Stimulated activated CD4-positive, alpha-beta T cell treated with anti-CD3 and anti-CD28 coated beads, Interleukin-4, amount 100 ng/mL, for 24 hours (primary cell): Measurements from ENCODE around the gene AKAP6.
"Not testable (repeated sequence)": the region's sequence is repeated elsewhere in the genome, so short reads cannot be mapped to it uniquely, and the experiment has no call there.

Experiments used
- DNase-seq: peaks from one replicate; pipeline ENCODE4 v3.0.0-alpha.2; 2020

Gene AKAP6

DNA sequence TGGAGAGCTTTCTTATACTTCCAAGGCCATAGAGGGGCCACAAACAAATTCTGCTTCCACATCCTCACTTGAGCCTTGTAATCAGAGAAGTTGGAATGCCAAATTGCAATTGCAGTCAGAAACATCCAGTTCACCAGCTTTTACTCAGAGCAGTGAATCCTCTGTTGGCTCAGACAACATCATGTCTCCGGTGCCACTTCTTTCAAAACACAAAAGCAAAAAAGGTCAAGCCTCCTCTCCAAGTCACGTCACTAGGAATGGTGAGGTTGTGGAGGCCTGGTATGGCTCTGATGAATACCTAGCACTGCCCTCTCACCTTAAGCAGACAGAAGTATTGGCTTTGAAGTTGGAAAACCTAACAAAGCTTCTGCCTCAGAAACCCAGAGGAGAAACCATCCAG, 217.1 kb downstream of the AKAP6 start:
- DNase-seq = no peak

DNA sequence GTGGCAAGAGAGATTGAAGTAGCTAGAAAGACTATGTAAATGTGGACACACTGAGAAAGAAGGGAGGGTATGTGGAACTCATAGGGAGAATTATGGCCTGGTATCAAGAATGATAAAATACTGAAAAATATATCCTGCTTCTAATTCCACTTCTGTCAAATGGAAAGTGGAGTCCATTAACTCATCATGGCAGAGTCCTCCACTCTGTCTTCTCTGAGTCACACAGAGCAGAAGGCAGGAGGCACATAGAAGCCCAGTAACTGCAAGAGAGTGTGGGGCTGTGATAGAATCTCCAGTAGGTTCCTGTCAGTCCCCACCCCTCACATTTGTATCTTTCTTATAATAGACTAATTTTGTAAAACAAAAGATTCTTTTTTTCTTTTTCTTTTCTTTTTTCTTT, 223.7 kb downstream of the AKAP6 start:
- DNase-seq = no peak

DNA sequence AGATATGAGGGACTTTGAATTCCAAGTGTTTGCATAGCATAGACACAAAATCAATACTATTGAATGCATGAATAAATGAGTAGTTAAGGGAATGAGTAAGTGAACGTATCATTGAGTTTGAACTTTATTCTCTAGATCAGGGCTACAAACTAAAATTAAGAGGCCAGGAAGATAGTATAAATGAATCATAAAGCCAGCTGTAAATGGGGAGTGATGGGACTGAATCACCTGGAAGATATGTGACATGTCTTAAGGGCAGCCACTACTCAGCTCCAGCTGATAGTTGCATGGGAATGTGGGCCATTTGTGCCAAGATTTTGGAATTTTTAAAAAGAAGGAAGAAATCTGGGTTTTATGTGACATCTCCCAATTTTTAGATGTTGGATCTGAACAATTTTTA, 229.9 kb downstream of the AKAP6 start:
- DNase-seq = no peak

DNA sequence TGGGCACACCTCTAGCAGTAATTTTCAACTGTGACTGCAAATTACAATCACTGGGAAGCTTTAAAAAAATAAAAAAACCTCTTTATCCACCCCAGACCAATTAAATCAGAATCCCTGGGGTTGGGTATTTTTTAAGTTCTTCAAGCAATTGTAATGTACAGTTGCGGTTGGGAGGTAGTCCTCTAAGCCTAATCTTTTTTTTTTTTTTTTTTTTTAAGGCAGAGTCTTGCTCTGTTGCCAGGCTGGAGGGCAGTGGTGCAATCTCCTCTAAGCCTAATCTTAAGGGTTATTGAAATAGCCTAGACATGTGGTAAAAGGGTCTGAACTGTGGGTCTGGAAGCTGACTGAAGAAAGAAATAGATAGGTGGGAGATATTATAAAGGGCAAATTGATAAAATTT, 230.5 kb downstream of the AKAP6 start:
- DNase-seq = no peak

DNA sequence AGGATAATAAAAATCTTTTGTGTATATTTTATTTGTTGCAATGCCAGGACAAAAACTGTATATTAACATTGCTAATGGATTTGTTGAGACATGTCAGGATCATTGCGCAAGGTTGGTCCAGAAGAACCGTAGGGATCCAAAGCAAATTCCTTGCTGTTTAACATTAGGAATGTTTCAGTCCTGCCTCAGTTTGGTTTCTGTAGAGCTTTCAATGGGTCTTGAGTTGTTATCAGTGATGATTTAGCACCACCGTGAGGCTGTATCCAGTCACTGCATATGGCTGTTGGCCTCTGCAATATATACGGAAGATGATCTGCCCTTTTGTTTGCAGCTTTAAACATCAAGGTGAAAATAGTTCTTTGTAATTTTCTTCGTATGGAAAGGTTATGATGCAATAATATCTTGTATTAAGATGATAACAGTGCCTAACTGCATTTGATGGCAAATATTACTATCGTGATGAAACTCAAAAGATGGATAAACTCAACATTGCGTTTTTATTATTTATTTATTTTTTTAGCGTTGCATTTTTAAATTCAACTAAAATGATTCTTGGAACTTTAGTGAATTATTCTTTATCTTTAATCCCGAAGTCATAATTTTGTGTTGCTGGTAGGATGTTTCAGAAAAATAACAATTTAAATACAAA, 231.2 kb downstream of the AKAP6 start:
- peak; percentile 13 for DNase-seq

DNA sequence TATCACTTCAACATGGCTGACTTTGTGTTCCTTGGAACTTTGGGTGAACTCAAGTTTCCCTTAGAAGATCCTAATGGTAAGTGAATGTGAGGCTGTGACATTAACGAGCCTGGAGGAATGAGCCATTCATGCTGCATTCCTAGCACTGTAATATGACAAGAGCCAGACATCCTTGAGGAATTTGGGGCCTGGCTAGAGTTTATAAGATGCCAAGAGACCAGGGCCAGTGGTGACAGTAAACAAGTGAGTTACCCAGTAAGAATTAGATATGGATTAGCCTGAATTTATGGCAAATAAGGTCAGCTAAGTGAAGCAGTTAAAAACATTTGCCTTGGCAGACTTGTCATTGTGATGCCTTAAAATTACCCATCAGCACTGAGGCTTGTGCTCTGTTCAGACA, 232.4 kb downstream of the AKAP6 start:
- DNase-seq = no peak

DNA sequence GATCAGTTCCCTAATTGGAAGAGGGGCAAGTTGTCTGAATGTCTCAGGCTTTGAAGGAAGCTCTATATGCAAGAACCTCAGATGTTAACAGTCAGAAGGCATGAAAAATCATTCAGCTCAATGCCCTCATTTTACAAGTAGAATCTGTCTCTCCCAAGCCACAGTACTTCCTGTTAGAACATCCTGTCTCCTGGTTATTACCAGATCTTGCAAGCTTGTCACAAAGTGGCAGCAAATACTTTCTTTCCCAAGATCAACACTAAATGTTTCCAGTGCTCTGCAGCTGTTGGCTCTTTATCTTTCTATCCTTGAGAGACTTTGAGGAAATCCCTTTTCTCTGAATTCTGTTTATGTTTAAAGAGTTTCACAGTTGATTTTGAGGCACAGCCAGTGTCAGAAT, 235.5 kb downstream of the AKAP6 start:
- DNase-seq = no peak

DNA sequence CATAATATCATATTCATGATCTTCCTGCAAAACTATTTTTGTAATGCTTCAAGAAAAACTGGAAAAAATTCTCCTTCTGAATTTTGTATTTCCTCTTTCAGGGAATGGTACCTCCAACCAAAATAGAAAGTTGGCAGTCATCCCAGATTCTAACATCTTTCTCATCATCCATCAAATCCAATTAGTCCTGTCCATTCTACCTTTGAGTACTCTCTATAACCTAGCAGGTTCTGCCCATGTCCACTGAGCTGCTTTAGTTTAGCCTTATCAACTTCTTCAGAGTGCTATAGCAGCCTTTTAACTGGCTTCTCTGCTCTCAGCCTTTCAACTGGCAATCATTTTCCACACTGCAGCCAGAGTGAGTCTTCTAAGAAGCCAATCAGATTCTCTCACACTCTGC, 236.2 kb downstream of the AKAP6 start:
- DNase-seq = no peak

DNA sequence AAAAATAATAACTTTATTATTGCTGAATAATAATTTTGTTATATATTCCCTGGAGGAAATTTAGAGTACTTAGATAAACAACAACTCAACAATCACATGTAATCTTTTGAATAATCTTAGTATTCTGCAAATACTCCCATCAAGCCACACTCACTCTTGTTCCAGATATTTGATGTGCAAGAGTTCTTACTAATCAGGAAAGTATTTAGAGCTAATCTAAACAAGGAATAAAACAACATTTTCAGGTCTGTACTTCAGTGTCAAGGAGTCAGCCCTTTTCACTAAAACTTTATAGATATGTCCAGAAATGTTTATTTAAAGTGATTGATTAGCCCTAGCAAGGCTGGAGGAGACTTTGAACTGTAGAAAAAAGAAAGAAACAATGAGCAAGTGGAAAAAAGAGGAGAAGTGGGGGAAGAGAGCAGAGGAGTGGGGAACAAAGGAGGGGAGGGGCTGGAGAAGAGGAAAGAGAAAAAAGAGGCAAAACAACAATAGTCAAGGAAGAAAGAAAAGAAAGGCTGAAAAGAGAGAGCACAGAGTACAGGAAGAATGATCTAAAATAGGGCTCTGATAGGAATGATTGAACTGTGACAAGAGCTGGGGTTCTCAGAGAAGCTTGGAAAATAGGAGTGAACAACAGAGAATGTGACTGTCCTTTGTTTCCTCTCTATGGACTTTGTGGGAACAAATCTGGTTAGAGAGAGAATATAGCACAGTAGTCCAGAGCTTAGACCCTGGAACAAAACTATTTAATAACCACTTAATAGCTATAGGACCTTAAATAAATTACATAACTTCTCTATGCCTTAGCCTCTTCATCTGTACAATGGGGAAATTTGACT, 238.7 kb downstream of the AKAP6 start:
- no peak for DNase-seq

DNA sequence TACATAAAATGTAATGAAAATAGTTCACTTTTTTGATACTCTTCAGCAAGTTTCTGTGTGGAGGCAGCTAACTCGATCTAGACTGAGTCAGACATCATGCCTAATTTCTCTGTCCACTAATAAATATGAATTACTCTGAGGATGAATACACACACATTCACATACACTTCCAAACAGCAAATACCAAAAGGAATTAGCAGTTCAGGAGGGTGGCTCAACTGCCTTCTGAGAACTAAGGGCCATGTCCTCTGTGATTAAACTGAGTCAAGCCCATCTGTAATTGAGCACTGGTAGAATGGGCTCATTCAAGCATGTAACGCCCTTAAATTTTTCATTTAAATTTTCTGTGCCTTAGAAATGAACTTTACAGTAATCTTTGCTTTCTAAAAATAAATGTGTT, 242.5 kb downstream of the AKAP6 start:
- no peak for DNase-seq

DNA sequence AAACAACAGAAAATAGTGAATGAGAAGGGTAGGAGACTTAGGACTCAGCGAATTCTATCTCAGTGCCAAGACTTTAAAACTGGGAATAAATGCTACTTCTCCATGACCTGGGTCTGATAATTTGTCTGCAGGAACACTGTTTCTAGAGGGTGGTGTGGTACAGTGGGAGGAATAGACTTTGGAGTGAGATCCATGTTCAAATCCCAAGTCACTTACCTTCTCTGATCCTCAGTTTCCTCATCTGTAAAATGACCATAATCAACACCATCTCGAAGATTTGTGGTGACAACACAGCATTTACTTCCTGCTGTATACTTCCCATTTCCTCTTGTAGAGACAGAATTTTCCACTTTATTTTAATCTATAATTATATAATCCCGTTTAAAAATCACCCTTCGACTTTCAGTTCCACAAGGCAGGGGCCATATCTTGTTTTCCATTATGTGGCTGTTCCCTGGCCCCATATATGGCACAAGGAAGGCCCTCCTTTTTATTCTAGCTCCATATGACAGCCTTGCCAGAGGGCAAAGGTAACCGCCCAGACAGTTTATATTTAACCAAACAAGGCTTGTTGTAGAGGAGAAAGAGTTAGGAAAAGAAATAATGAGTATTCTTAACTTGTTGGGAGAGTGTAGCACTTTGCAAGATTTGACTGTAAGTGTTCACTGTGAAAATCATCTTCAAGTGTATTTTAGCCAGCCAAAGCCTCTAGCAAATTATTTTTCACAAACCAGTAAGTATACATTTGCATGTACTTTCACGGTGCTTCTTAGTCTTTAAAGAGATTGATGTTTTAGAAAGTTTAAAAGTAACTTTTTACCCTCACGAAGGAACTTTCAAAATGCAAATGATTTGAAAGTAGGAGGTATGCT, 243.1 kb downstream of the AKAP6 start:
- no peak for DNase-seq

DNA sequence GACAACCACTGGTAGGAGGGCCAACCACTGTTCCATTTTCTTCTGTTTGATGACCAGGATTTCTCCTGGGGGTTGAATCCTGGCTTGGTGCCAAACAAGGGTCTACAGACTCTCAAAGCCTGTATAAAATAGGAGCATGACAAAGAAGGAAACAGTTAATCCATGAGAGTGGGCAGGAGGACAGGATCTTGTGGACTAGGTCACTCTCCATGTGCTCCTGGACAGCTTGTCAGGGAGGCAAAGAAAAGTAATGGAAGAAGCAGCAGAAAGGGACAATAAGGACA, 243.7 kb downstream of the AKAP6 start:
- no peak for DNase-seq

DNA sequence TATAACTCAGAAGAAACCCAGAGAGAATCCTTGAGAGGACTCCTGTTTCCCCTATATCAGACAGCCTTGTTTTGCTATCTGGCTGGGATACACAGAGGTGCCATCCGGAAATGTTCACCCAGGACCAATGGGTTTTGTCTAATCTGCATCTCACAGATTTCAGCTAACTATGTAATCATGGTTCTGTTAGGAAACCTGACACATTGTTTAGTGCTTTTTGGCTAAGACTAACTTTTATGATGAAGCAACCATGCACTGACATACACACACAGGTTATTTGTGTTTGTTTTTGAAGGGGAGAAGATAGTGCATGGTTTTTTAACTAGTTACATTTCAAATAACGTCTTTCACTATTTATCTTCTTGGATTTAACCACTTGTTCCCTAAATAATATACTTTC, 245.2 kb downstream of the AKAP6 start:
- no peak for DNase-seq

DNA sequence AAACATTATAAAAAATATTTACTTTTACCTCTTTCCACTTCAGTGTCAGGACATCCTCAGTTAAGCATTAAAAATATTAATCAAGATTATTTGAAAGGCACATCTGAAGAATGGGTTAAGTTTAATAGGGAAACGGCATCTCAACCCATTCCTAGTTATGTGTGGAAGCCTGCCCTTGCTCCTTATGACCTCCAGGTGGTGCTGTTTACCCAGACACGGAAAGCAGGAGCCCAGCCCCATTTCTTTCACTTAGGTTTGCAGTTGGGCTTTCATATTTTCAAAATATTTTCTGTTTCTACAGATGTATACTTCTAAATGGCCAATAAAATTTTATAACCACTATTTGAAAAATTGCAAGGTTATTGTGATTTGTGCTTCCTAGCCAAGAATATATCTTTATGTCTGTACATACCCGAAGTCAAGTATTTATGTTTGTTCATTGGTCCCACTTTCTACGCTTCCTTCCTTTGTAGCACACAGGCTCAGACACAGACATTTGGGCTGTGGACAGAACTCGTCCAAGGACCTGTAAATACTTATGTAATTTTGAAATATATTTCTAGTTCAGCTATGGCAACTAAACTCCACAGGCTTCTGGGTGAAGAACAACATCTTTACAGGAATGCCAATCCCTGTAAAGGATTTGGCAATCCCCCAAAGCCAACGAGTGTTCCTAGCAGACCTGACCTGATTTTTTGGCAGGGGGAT, 247.1 kb downstream of the AKAP6 start:
- DNase-seq = peak; percentile 34

DNA sequence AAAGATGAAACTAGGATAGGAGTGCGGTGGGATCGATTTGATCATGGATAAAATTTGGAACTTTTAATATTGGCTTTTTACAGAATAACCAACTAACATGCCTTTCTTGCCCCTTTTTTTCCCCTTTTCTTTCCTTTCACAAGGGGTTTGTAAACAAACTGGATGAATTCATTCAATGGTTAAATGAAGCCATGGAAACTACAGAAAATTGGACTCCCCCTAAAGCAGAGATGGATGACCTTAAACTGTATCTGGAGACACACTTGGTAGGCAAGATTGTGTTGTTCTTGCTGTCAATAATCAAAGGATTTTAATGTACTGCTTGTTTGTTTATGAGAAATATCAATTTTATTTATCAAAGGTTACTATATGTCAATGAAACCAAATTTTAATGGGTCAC, 247.9 kb downstream of the AKAP6 start:
- DNase-seq = no peak

DNA sequence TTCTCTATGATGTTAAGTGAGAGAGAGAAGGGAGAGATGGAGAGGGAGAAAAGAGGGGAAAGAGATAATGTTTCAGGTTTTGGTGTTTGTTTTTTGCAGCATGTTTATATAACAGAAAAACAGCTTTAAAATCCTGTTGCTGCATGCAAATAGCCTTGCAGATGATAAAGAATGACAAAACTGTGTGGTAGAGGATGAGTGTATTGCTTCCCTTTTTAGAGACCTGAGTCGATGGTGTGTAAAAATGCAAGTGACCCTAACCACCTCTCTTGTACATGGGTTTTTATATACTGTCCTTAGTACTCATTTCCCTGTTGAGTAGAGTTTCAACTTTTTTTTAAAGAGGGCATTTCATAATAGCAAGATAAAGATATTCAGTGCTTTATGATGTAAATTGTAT, 249.1 kb downstream of the AKAP6 start:
- DNase-seq = no peak

DNA sequence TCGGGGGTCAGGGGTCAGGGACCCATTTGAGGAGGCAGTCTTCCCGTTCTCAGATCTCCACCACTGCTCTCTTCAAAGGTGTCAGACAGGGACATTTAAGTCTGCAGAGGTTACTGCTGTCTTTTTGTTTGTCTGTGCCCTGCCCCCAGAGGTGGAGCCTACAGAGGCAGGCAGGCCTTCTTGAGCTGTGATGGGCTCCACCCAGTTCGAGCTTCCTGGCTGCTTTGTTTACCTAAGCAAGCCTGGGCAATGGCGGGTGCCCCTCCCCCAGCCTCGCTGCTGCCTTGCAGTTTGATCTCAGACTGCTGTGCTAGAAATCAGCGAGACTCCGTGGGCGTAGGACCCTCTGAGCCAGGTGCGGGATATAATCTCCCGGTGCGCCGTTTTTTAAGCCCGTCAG, 254.3 kb downstream of the AKAP6 start:
- DNase-seq = not testable (repeated sequence)

DNA sequence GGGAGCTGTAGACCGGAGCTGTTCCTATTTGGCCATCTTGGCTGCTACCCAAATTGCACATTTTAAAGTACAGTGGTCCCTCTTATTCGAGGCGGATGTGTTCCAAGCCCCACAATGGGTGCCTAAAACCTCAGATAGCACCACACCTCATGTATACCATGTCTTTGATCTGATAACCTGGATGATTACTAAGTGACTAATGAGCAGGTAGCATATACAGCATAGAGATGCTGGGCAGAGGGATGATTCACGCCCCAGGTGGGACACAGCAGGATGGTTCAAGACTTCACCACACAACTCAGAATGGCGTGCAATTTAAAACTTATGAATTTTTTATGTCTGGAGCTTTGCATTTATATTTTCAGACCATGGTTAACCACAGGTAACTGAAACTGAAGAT, 255.0 kb downstream of the AKAP6 start:
- DNase-seq = no peak

DNA sequence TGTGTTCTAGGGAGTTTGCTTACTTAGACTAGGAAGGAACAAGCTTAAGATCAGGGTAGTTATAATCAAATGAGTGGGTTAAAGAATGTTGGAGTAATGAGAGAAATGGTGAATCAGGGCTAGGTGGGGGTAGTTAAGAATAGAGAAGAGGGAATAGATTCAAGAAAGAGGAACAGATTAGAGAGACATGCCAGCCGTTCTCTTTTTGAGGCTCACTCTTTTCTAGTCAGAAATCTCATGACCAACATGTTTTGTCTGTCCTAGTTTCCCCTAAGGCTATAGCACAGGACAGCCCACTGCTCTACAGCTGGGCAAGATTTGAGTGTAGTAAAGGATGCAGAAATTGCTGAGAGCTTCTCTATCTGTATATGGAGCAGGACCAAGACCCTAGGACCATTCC, 258.4 kb downstream of the AKAP6 start:
- no peak for DNase-seq

DNA sequence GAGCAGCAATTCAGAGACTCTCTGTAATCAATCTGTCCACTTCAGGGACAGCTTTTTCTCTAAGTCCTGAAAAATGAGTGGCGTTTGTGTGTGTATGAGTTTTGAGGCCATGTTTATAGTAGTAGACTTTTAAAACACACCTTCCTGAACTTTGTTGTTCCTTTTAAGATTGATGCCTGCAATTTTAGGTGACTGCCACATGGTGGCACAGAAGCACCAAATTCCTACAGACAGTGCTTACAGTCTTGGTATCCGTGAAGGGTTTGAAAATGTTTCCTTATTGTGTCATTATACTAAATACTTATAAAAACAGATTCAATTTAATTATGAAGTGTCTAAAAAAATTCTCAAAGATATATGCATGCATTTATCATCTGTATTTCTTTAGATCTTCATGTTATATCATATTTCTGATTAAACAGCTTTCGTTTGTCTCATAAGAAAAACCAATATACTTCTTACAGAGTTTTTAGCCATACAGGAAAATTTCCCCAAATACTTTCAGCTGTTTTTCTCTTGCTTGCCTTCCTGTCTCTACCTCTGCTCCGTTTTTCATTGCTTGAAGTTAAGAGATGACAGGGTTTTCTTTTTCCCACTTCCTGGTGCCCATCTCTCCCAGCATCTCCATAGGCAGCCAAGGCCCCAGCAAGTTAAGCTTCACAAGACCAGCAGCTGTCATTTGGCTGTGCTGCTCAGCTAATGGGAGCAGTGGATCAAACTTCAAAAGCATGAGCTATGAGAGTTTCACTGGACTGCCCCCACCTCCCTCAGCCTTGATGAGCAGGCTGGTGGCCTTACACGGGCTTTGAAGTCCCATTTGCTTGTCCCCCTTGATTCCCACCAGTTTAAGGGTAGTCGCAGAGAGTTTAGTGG, 259.6 kb downstream of the AKAP6 start:
- DNase-seq = no peak

DNA sequence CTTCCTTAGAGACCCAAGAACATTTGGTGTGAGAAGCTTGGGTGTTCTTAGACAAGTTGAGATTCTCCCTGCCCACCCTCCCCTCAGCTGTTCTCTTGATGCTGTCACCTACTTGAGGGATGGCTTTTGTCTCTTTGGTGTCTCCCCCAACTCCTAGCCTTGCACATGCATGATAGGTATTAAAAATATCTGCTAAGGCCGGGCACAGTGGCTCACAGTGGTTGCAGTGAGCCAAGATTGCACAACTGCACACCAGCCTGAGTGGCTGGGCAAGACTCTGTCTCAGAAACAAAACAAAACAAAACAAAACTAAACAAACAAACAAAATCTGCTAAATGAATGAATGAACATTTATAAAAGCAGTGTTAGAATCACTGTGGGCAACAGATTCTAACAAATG, 261.1 kb downstream of the AKAP6 start:
- DNase-seq = no peak

DNA sequence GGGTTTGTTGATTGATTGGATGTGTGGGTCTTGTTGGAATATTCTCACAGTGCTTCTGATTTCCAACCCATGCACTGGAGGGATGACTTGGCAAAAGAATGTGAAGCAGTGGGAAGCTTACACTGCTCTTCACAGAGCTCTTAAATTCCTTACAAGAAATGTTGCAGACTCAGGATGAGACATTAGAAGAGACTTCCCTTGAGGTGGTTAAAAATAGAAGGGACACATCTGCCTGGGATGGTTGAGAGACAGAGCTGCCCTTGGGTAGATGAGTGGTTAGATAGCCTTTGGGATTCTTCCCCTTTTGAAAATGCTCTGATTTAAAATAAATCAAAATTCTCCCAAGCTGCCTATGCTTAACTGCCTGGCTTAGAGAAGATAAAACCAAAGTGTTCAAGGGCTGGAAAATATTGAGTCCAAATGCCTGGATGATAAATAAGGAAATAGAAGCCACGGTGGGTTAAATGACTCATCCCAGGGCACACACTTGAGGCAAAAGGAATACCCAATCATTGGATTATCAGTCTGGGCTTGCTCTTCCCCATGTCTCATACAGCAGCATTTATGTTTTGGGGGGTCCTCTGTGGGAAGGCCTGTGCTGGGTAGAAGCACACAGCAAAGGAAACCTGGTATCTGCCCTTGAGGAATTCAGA, 264.3 kb downstream of the AKAP6 start:
- DNase-seq = no peak
